Large intestine (tissue), 3 donors: ENCODE measurements around the gene TMEM273. TPM values are rescaled to one million over a fixed set of nuclear protein-coding genes. Genes with fewer than 3 reads are reported as not detected.

Source experiments
- DNase-seq, 2 donors: peaks; one replicate each; pipeline versions ENCODE4 v3.0.0 to v3.0.0-alpha.2; 2013
- H3K27ac ChIP-seq: one replicate; pipeline ENCODE4 v1.5.1; 2013; ENCODE audit warnings: low read length
- H3K27me3 ChIP-seq: 2 replicates; pipeline ENCODE4 v1.6.1; 2013; ENCODE audit warnings: low read length; ENCODE audit not compliant: control insufficient read depth, insufficient read depth
- H3K36me3 ChIP-seq: 2 replicates; pipeline ENCODE4 v1.6.1; 2013; ENCODE audit warnings: low read length; ENCODE audit not compliant: control insufficient read depth, insufficient read depth
- H3K4me1 ChIP-seq: one replicate; pipeline ENCODE4 v1.6.1; 2013; ENCODE audit warnings: low read length; ENCODE audit not compliant: control insufficient read depth, insufficient read depth
- H3K4me3 ChIP-seq: one replicate; pipeline ENCODE4 v1.5.1; 2013; ENCODE audit warnings: low read length
- H3K9me3 ChIP-seq: one replicate; pipeline ENCODE4 v1.6.1; 2013; ENCODE audit warnings: mild to moderate bottlenecking, low read depth, low read length, moderate library complexity; ENCODE audit not compliant: control insufficient read depth
- WGBS: methylation state at CpG from one replicate; pipeline ENCODE4 v1.1.5; 2013; ENCODE audit warnings: low lambda C conversion rate; ENCODE audit not compliant: insufficient coverage; 5-methylcytosine and 5-hydroxymethylcytosine counted together
- polyA plus RNA-seq: library from polyadenylated mRNA; unstranded; fragments of 120-200 nt; gene quantifications from one replicate; pipeline ENCODE4 v1.2.1, GENCODE V29; 2013

TMEM273 gene
- polyA plus RNA-seq, 1 donor = 5.5 TPM

GRCh38 chr10:49187044-49187484 lies 1.1 kb downstream of the TMEM273 start:
- WGBS = no CpG with 5 or more reads among the region's 8 CpGs
- Histone ChIP-seq H3K36me3 (no peaks in the 10 kb centered on the region), H3K4me1 (no peaks in the 10 kb centered on the region), H3K4me3 (no peak overlapping the region), H3K27me3 (no peaks in the 10 kb centered on the region), H3K9me3 (no peaks in the 10 kb centered on the region), H3K27ac (no peak overlapping the region)
- no peak for DNase-seq

GRCh38 chr10:49186613-49187012 lies 1.6 kb downstream of the TMEM273 start:
- Histone ChIP-seq H3K9me3 (no peaks in the 10 kb centered on the region), H3K27ac (no peak overlapping the region), H3K4me3 (no peak overlapping the region), H3K27me3 (no peaks in the 10 kb centered on the region), H3K4me1 (no peaks in the 10 kb centered on the region), H3K36me3 (no peaks in the 10 kb centered on the region)
- WGBS = 86% methylated on average over 2 of the region's 4 CpGs
- DNase-seq = no peak

GRCh38 chr10:49185213-49185612 lies 3.0 kb downstream of the TMEM273 start:
- Histone ChIP-seq H3K27me3 (no peaks in the 10 kb centered on the region), H3K27ac (no peak overlapping the region), H3K4me1 (no peaks in the 10 kb centered on the region), H3K36me3 (no peaks in the 10 kb centered on the region), H3K9me3 (no peaks in the 10 kb centered on the region), H3K4me3 (no peak overlapping the region)
- DNase-seq = no peak
- 75% methylated on average over 2 of the region's 3 CpGs for WGBS

GRCh38 chr10:49184642-49185111 lies 3.5 kb downstream of the TMEM273 start:
- H3K27ac ChIP-seq = no peak overlapping the region
- DNase-seq = no peak
- H3K27me3 ChIP-seq = no peaks in the 10 kb centered on the region
- H3K4me1 ChIP-seq = no peaks in the 10 kb centered on the region
- WGBS = no CpG with 5 or more reads among the region's 6 CpGs
- no peaks in the 10 kb centered on the region for H3K36me3 ChIP-seq
- H3K9me3 ChIP-seq = no peaks in the 10 kb centered on the region
- no peak overlapping the region for H3K4me3 ChIP-seq

- Histone ChIP-seq H3K27ac (no peak overlapping the region), H3K4me1 (no peaks in the 10 kb centered on the region), H3K9me3 (no peaks in the 10 kb centered on the region), H3K36me3 (no peaks in the 10 kb centered on the region), H3K4me3 (no peak overlapping the region), H3K27me3 (no peaks in the 10 kb centered on the region)
- DNase-seq = no peak
- WGBS = 92% methylated on average over 2 of the region's 5 CpGs
Measured at GRCh38 chr10:49183596-49184542, 4.3 kb downstream of the TMEM273 start.

- Histone ChIP-seq H3K27me3 (no peaks in the 10 kb centered on the region), H3K27ac (no peak overlapping the region), H3K4me1 (no peaks in the 10 kb centered on the region), H3K9me3 (no peaks in the 10 kb centered on the region), H3K36me3 (no peaks in the 10 kb centered on the region), H3K4me3 (no peak overlapping the region)
- no peak for DNase-seq
- 33% methylated on average over 1 of the region's 4 CpGs for WGBS
Measured at GRCh38 chr10:49182776-49183175, 5.4 kb downstream of the TMEM273 start.

- H3K27me3 ChIP-seq = no peaks in the 10 kb centered on the region
- H3K4me1 ChIP-seq = no peaks in the 10 kb centered on the region
- H3K9me3 ChIP-seq = no peaks in the 10 kb centered on the region
- no peak overlapping the region for H3K4me3 ChIP-seq
- no peak overlapping the region for H3K27ac ChIP-seq
- no peak for DNase-seq
- no CpG with 5 or more reads among the region's 3 CpGs for WGBS
- no peaks in the 10 kb centered on the region for H3K36me3 ChIP-seq
Measured at GRCh38 chr10:49180444-49180860, 7.7 kb downstream of the TMEM273 start.

- Histone ChIP-seq H3K9me3 (no peaks in the 10 kb centered on the region), H3K4me3 (no peak overlapping the region), H3K4me1 (no peaks in the 10 kb centered on the region), H3K27me3 (no peaks in the 10 kb centered on the region), H3K36me3 (no peaks in the 10 kb centered on the region), H3K27ac (no peak overlapping the region)
- no CpG with 5 or more reads among the region's 10 CpGs for WGBS
- DNase-seq = no peak
Measured at GRCh38 chr10:49179699-49180443, 8.3 kb downstream of the TMEM273 start.

GRCh38 chr10:49178489-49179471 lies 9.4 kb downstream of the TMEM273 start:
- no peak overlapping the region for H3K27ac ChIP-seq
- H3K36me3 ChIP-seq = no peaks in the 10 kb centered on the region
- no peak for DNase-seq
- 100% methylated on average over 1 of the region's 6 CpGs for WGBS
- H3K9me3 ChIP-seq = no peaks in the 10 kb centered on the region
- H3K27me3 ChIP-seq = no peaks in the 10 kb centered on the region
- H3K4me1 ChIP-seq = no peaks in the 10 kb centered on the region
- H3K4me3 ChIP-seq = no peak overlapping the region
